Esophagus squamous epithelium (tissue), 4 donors: ENCODE measurements around the gene UPK1B.
"Not testable (repeated sequence)": the region's sequence is repeated elsewhere in the genome, so short reads cannot be mapped to it uniquely, and the experiment has no call there.

Source experiments
- CTCF ChIP-seq, 6 experiments: fragments of 450-650 bp in 4 of 6; fragments of 200-600 bp in 2 of 6; sonication (generic) in 2 of 6; IDR thresholded peaks; one replicate each; pipeline ENCODE4 v1.5.1; 2016 to 2019; ENCODE audit warnings: antibody characterized with exemption in 6 of 6, mild to moderate bottlenecking in 4 of 6, moderate library complexity in 4 of 6
- POLR2A ChIP-seq, 4 donors: fragments of 450-650 bp; IDR thresholded peaks; one replicate each; pipeline ENCODE4 v1.6.1; 2017; ENCODE audit warnings: antibody characterized with exemption in 4 of 4, mild to moderate bottlenecking in 4 of 4, moderate library complexity in 3 of 4

GRCh38 chr3:119132291-119132690 is 41.1 kb upstream of the UPK1B start:
- not testable (repeated sequence) for TF ChIP-seq CTCF, POLR2A (IDR thresholded peaks at IDR 0.05)
